OCI-LY1 (cell line): Measurements from ENCODE around the gene PRKCA.

ENCODE experiments used
- EZH2 ChIP-seq: fragments of 200-600 bp; sonication (generic), shearing (Covaris generic); IDR thresholded peaks from 2 replicates; pipeline ENCODE4 v1.8.0; 2017; ENCODE audit warnings: borderline replicate concordance, mixed run types, mild to moderate bottlenecking, antibody characterized with exemption, low read length, moderate library complexity, mixed read lengths
- TF ChIP-seq, protein P1 (sequence below): fragments of 200-600 bp; sonication (generic), shearing (Covaris generic); IDR thresholded peaks from 2 replicates; pipeline ENCODE4 v1.5.1; 2017; ENCODE audit warnings: mild to moderate bottlenecking, antibody characterized with exemption, low read length, moderate library complexity, mixed read lengths

DNA sequence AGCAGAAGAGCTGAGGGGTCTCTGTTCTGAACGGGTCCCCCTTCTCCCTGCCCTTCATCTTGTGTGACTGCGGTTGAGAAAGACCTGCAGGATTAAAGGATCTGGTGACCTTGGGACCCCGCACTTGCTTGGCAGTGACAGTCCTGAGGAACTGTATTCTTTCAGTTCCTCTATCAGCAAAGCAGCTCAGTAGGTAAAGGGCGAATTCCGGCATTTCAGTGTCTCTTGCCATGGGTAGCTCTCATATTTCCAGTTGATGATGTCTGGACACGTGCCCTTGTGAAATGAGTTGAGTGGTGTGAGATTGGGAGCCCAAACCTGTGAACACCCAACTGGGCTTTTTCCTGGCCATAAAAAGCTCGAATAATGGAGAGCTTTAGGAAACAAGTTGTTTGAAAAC lies 135.7 kb downstream of the PRKCA start:
- TF ChIP-seq, protein P1, sequence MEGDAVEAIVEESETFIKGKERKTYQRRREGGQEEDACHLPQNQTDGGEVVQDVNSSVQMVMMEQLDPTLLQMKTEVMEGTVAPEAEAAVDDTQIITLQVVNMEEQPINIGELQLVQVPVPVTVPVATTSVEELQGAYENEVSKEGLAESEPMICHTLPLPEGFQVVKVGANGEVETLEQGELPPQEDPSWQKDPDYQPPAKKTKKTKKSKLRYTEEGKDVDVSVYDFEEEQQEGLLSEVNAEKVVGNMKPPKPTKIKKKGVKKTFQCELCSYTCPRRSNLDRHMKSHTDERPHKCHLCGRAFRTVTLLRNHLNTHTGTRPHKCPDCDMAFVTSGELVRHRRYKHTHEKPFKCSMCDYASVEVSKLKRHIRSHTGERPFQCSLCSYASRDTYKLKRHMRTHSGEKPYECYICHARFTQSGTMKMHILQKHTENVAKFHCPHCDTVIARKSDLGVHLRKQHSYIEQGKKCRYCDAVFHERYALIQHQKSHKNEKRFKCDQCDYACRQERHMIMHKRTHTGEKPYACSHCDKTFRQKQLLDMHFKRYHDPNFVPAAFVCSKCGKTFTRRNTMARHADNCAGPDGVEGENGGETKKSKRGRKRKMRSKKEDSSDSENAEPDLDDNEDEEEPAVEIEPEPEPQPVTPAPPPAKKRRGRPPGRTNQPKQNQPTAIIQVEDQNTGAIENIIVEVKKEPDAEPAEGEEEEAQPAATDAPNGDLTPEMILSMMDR = no peak
- TF ChIP-seq EZH2 = no peak
